A673 (cell line): ENCODE results near the gene JARID2. TPM values are rescaled to one million over a fixed set of nuclear protein-coding genes. Genes with fewer than 3 reads are reported as not detected.

Experiments
- BruUV-seq: library from RNA; stranded (reverse); fragments of 400-500 nt; replicated peaks from 2 replicates; lab custom pipeline; 2021; lab: Mats Ljungman, UMichigan
- CTCF ChIA-PET: fragments of 300-600 bp; sonication (Branson Sonifier 250); formaldehyde crosslinking; loops from one replicate; lab custom pipeline; 2022; ENCODE audit warnings: antibody characterized with exemption; lab: Charles Lee
- POLR2A ChIA-PET: fragments of 300-600 bp; sonication (Branson Sonifier 250); formaldehyde crosslinking; loops from one replicate; lab custom pipeline; 2022; ENCODE audit warnings: antibody characterized with exemption; ENCODE audit not compliant: low non-redundant PET; lab: Charles Lee
- DNase-seq: peaks from one replicate; pipeline ENCODE4 v3.0.0-alpha.2; 2015; ENCODE audit warnings: low spot score
- H3K27ac ChIP-seq: fragments of 200-600 bp; sonication (generic); 2 replicates; pipeline ENCODE4 v1.5.1; 2016; ENCODE audit warnings: mixed run types, low read depth, mild to moderate bottlenecking, mixed read lengths, antibody characterized with exemption, low read length; ENCODE audit not compliant: poor library complexity, severe bottlenecking
- H3K27me3 ChIP-seq: fragments of 200-600 bp; sonication (generic); replicated peaks from 2 replicates; pipeline ENCODE4 v1.6.1; 2017; ENCODE audit warnings: mixed run types, low read depth, mild to moderate bottlenecking, mixed read lengths, antibody characterized with exemption, low read length; ENCODE audit not compliant: insufficient read depth, poor library complexity
- H3K36me3 ChIP-seq: fragments of 200-600 bp; sonication (generic); 2 replicates; pipeline ENCODE4 v1.6.1; 2016; ENCODE audit warnings: mixed run types, mild to moderate bottlenecking, mixed read lengths, antibody characterized with exemption, low read length; ENCODE audit not compliant: insufficient read depth, poor library complexity, severe bottlenecking
- H3K4me1 ChIP-seq: fragments of 200-600 bp; sonication (generic); 2 replicates; pipeline ENCODE4 v1.6.1; 2017; ENCODE audit warnings: mixed run types, mild to moderate bottlenecking, mixed read lengths, antibody characterized with exemption, low read length; ENCODE audit not compliant: insufficient read depth, poor library complexity, severe bottlenecking
- H3K4me3 ChIP-seq: fragments of 200-600 bp; sonication (generic); 2 replicates; pipeline ENCODE4 v1.5.1; 2016; ENCODE audit warnings: low read depth, mixed run types, mild to moderate bottlenecking, mixed read lengths, low read length; ENCODE audit not compliant: poor library complexity, severe bottlenecking
- H3K9me3 ChIP-seq: fragments of 200-600 bp; sonication (generic); 2 replicates; pipeline ENCODE4 v1.6.1; 2016; ENCODE audit warnings: mixed run types, low read depth, mild to moderate bottlenecking, mixed read lengths, antibody characterized with exemption, low read length; ENCODE audit not compliant: poor library complexity, severe bottlenecking
- EZH2 ChIP-seq: fragments of 200-600 bp; sonication (generic); IDR thresholded peaks from 2 replicates; pipeline ENCODE4 v1.6.1; 2017; ENCODE audit warnings: borderline replicate concordance, low read depth, mild to moderate bottlenecking, mixed read lengths, antibody characterized with exemption, low read length; ENCODE audit not compliant: poor library complexity, severe bottlenecking
- intact Hi-C: fragments of 100-400 bp; cut with micrococcal nuclease; formaldehyde crosslinking; loops from one replicate; pipeline ENCODE4 v1.10.0; 2022; ENCODE audit not compliant: unreplicated experiment
- total RNA-seq: library from RNA; stranded (reverse); gene quantifications from 2 replicates; pipeline ENCODE4 v1.2.3, GENCODE V29; 2021
- TF ChIP-seq, protein P1 (sequence below): fragments of 300-800, 200-600 bp; sonication (generic); conservative IDR thresholded peaks from 2 replicates; pipeline ENCODE4 v1.5.1; 2017; ENCODE audit warnings: low read depth, mild to moderate bottlenecking, antibody characterized with exemption, low read length, moderate library complexity, mixed read lengths

JARID2 gene
- total RNA-seq, 1 experiment from 2014 or later: 29.4 TPM

DNA sequence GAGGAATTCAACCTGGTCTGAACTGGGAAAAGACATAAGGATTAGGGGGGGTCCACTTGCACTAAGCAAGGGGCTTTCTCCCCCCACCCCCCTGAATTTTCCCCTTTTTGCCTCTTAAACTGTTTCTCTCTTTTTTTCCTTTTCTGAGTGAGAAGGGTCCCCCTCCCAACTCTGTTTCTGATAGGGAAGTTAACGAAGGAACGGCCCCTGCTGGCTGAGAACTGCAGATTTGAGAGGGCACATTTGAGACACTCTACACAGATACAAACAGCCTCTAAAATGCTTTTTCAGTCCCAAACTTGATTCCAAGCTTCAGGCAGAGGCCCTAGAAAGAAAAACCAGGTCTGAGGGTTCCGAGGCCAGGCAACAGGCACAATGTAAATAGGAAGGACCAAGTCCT is 91.7 kb downstream of the JARID2 start:
- no peaks in the 10 kb centered on the region for H3K36me3 ChIP-seq
- ChIA-PET CTCF (no interaction called here), POLR2A (no interaction called here)
- peaks cover 24% of the 10 kb centered on the region for H3K4me1 ChIP-seq
- no peaks in the 10 kb centered on the region for H3K9me3 ChIP-seq
- intact Hi-C loops: no loop called here
- no peak overlapping the region for H3K27ac ChIP-seq
- H3K4me3 ChIP-seq: no peak overlapping the region
- no peaks in the 10 kb centered on the region for H3K27me3 ChIP-seq
- BruUV-seq: no TSS peak
- TF ChIP-seq, protein P1, sequence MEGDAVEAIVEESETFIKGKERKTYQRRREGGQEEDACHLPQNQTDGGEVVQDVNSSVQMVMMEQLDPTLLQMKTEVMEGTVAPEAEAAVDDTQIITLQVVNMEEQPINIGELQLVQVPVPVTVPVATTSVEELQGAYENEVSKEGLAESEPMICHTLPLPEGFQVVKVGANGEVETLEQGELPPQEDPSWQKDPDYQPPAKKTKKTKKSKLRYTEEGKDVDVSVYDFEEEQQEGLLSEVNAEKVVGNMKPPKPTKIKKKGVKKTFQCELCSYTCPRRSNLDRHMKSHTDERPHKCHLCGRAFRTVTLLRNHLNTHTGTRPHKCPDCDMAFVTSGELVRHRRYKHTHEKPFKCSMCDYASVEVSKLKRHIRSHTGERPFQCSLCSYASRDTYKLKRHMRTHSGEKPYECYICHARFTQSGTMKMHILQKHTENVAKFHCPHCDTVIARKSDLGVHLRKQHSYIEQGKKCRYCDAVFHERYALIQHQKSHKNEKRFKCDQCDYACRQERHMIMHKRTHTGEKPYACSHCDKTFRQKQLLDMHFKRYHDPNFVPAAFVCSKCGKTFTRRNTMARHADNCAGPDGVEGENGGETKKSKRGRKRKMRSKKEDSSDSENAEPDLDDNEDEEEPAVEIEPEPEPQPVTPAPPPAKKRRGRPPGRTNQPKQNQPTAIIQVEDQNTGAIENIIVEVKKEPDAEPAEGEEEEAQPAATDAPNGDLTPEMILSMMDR: no peak
- no peak for TF ChIP-seq EZH2
- DNase-seq: no peak

DNA sequence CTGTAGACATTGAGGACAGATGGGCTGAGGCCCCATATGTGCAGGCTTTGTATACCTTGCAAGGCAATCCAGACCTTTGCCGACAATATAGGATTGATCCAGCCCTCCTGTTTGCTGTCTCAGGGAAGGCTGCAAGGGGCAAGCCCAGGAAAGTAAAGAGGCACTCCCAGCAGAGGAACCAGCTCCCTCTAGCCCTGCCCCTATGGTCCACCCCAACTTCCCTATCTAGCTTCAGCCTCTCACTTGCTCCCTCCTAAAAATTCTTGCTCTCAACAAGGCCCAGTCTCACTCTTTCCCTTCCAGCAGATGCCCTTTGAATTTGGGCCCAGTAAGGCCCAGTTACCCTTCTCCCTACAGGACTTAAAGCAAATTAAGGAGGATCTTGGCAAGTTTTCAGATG is 92.6 kb downstream of the JARID2 start:
- CTCF ChIA-PET: no interaction called here
- BruUV-seq: no TSS peak
- POLR2A ChIA-PET: no interaction called here

DNA sequence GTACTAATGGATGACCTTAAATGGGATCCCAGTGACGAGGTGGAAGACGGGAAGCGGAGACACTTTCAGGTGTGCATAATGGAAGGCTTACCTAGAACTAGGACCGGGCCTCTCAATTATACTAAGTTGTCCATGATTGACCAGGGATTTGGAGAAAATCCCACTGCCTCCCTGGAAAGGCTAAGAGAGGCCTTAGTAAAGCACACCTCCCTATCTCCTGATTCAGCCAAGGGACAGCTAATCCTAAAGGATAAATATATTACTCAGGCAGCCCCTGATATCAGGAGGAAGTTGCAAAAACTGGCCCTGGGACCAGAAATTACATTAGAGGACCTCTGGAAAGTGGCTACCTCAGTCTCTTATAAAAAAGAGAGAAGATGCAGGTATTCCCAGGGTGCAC is 93.2 kb downstream of the JARID2 start:
- Histone ChIP-seq H3K27ac (no peak overlapping the region), H3K4me3 (no peak overlapping the region), H3K4me1 (peaks cover 36% of the 10 kb centered on the region), H3K36me3 (no peaks in the 10 kb centered on the region), H3K27me3 (no peaks in the 10 kb centered on the region), H3K9me3 (no peaks in the 10 kb centered on the region)
- intact Hi-C loops: no loop called here
- no peak for DNase-seq
- POLR2A ChIA-PET: no interaction called here
- TF ChIP-seq, protein P1: no peak
- no peak for TF ChIP-seq EZH2
- CTCF ChIA-PET: no interaction called here
- BruUV-seq: no TSS peak

More for the DNA sequence above, 92.6 kb downstream of the JARID2 start:
- TF ChIP-seq, protein P1: no peak
- TF ChIP-seq EZH2: no peak
- H3K27me3 ChIP-seq: no peaks in the 10 kb centered on the region
- no peak overlapping the region for H3K27ac ChIP-seq
- H3K4me1 ChIP-seq: peaks cover 30% of the 10 kb centered on the region
- no peaks in the 10 kb centered on the region for H3K36me3 ChIP-seq
- H3K9me3 ChIP-seq: no peaks in the 10 kb centered on the region
- DNase-seq: no peak
- no peak overlapping the region for H3K4me3 ChIP-seq
- intact Hi-C loops: no loop called here
